Measurements from ENCODE around the gene SLC17A1.
A peak's percentile ranks its signal among the peaks of the same experiment; 100 is the strongest.

SLC17A1 gene

GRCh38 chr6:25788305-25788922 lies 43.4 kb downstream of the SLC17A1 start:
- Histone ChIP-seq H3K4me1 (ENCODE audit: low read depth, poor library complexity, severe bottlenecking) (no peaks in the 10 kb centered on the region), H2AFZ (ENCODE audit: low read depth) (no peak overlapping the region), H3K4me2 (no peak overlapping the region), H3K27ac (no peak overlapping the region), H3K36me3 (ENCODE audit: insufficient read depth) (no peaks in the 10 kb centered on the region), H3K79me2 (ENCODE audit: insufficient read depth, low read depth) (no peaks in the 10 kb centered on the region), H3K9ac (no peak overlapping the region), H4K20me1 (ENCODE audit: insufficient read depth) (no peaks in the 10 kb centered on the region), H3K27me3 (ENCODE audit: insufficient read depth, low read depth) (no peaks in the 10 kb centered on the region), H3K4me3 (IDR thresholded peaks at IDR 0.05; ENCODE audit: insufficient read depth, low read depth, low read length) (no peak overlapping the region)
- peak; percentile 45 for TF ChIP-seq CTCF (conservative IDR thresholded peaks at IDR 0.05; ENCODE audit: low read depth, low read length)

GRCh38 chr6:25787428-25787827 lies 44.4 kb downstream of the SLC17A1 start:
- Histone ChIP-seq H3K36me3 (ENCODE audit: insufficient read depth) (no peaks in the 10 kb centered on the region), H3K4me3 (IDR thresholded peaks at IDR 0.05; ENCODE audit: insufficient read depth, low read depth, low read length) (no peak overlapping the region), H2AFZ (ENCODE audit: low read depth) (no peak overlapping the region), H3K79me2 (ENCODE audit: insufficient read depth, low read depth) (no peaks in the 10 kb centered on the region), H3K4me2 (no peak overlapping the region), H3K27me3 (ENCODE audit: insufficient read depth, low read depth) (no peaks in the 10 kb centered on the region), H3K9ac (no peak overlapping the region), H3K27ac (no peak overlapping the region), H3K4me1 (ENCODE audit: low read depth, poor library complexity, severe bottlenecking) (no peaks in the 10 kb centered on the region), H4K20me1 (ENCODE audit: insufficient read depth) (no peaks in the 10 kb centered on the region)
- TF ChIP-seq CTCF (conservative IDR thresholded peaks at IDR 0.05; ENCODE audit: low read depth, low read length) = no peak

GRCh38 chr6:25781134-25781533 lies 50.7 kb downstream of the SLC17A1 start:
- H2AFZ ChIP-seq (ENCODE audit: low read depth) = no peak overlapping the region
- no peak overlapping the region for H3K9ac ChIP-seq
- H3K4me3 ChIP-seq (IDR thresholded peaks at IDR 0.05; ENCODE audit: insufficient read depth, low read depth, low read length) = no peak overlapping the region
- TF ChIP-seq CTCF (conservative IDR thresholded peaks at IDR 0.05; ENCODE audit: low read depth, low read length) = no peak
- no peaks in the 10 kb centered on the region for H3K27me3 ChIP-seq (ENCODE audit: insufficient read depth, low read depth)
- H3K36me3 ChIP-seq (ENCODE audit: insufficient read depth) = no peaks in the 10 kb centered on the region
- no peaks in the 10 kb centered on the region for H3K4me1 ChIP-seq (ENCODE audit: low read depth, poor library complexity, severe bottlenecking)
- H3K79me2 ChIP-seq (ENCODE audit: insufficient read depth, low read depth) = no peaks in the 10 kb centered on the region
- H3K4me2 ChIP-seq = no peak overlapping the region
- H3K27ac ChIP-seq = no peak overlapping the region
- H4K20me1 ChIP-seq (ENCODE audit: insufficient read depth) = no peaks in the 10 kb centered on the region

- Histone ChIP-seq H3K9ac (no peak overlapping the region), H3K79me2 (ENCODE audit: insufficient read depth, low read depth) (no peaks in the 10 kb centered on the region), H4K20me1 (ENCODE audit: insufficient read depth) (no peaks in the 10 kb centered on the region), H3K4me2 (no peak overlapping the region), H3K4me3 (IDR thresholded peaks at IDR 0.05; ENCODE audit: insufficient read depth, low read depth, low read length) (no peak overlapping the region), H3K27me3 (ENCODE audit: insufficient read depth, low read depth) (no peaks in the 10 kb centered on the region), H3K4me1 (ENCODE audit: low read depth, poor library complexity, severe bottlenecking) (no peaks in the 10 kb centered on the region), H3K36me3 (ENCODE audit: insufficient read depth) (no peaks in the 10 kb centered on the region), H3K27ac (no peak overlapping the region), H2AFZ (ENCODE audit: low read depth) (no peak overlapping the region)
- TF ChIP-seq CTCF (conservative IDR thresholded peaks at IDR 0.05; ENCODE audit: low read depth, low read length) = no peak
Observed at GRCh38 chr6:25777856-25778649, 53.8 kb downstream of the SLC17A1 start.
